Cardiac fibroblast (primary cell): ENCODE results near the gene ZBTB8A.
"Not testable (repeated sequence)": the region's sequence is repeated elsewhere in the genome, so short reads cannot be mapped to it uniquely, and the experiment has no call there.

Experiments used
- DNase-seq, 2 donors: peaks; one replicate each; pipeline versions ENCODE4 v3.0.0 to v3.0.0-alpha.2; 2010; ENCODE audit warnings: low read depth in 2 of 2
- H3K4me3 ChIP-seq, 2 donors: replicated peaks in 1 of 2; 1 replicate in 1 of 2; 2 replicates in 1 of 2; pipeline ENCODE4 v1.5.1; 2011; ENCODE audit warnings: low read depth in 2 of 2, low read length in 2 of 2, mild to moderate bottlenecking in 2 of 2, moderate library complexity in 1 of 2
- CTCF ChIP-seq: IDR thresholded peaks from one replicate; pipeline ENCODE4 v1.5.1; 2011; ENCODE audit warnings: low read depth, mild to moderate bottlenecking, low read length, inconsistent platforms

ZBTB8A gene

GRCh38 chr1:32549616-32550015, 10.4 kb downstream of the ZBTB8A start:
- H3K4me3 ChIP-seq = no peak overlapping the region
- no peak for DNase-seq
- no peak for TF ChIP-seq CTCF

GRCh38 chr1:32554288-32554687, 15.1 kb downstream of the ZBTB8A start:
- TF ChIP-seq CTCF = no peak
- H3K4me3 ChIP-seq = no peak overlapping the region
- DNase-seq = no peak

- DNase-seq, H3K4me3 ChIP-seq: not testable (repeated sequence)
Observed at GRCh38 chr1:32557035-32557434, 17.8 kb downstream of the ZBTB8A start.

GRCh38 chr1:32557812-32558211, 18.6 kb downstream of the ZBTB8A start:
- TF ChIP-seq CTCF = no peak
- no peak overlapping the region for H3K4me3 ChIP-seq
- DNase-seq = no peak

- no peak for TF ChIP-seq CTCF
- no peak overlapping the region for H3K4me3 ChIP-seq
- DNase-seq = no peak
Observed at GRCh38 chr1:32568929-32569328, 29.7 kb downstream of the ZBTB8A start.

- no peak for TF ChIP-seq CTCF
- DNase-seq = no peak
- no peak overlapping the region for H3K4me3 ChIP-seq
Observed at GRCh38 chr1:32580348-32581017, 41.3 kb downstream of the ZBTB8A start.

GRCh38 chr1:32592943-32593342, 53.7 kb downstream of the ZBTB8A start:
- no peak for TF ChIP-seq CTCF
- DNase-seq = peak in 1 of 2 donors; percentile 18
- H3K4me3 ChIP-seq = no peak overlapping the region
